HL-60 (cell line): Measurements from ENCODE around the gene NAT9.
A peak's percentile ranks its signal among the peaks of the same experiment; 100 is the strongest.

Experiments used
- DNase-seq, 2 experiments: peaks; one replicate each; pipeline ENCODE4 v3.0.0-alpha.2; 2010 to 2020; ENCODE audit warnings: low read depth in 1 of 2, low spot score in 1 of 2
- H3K27ac ChIP-seq: fragments of 250-450 bp; sonication (Bioruptor Pico); replicated peaks from 2 replicates; pipeline ENCODE4 v1.5.1; 2020; ENCODE audit warnings: mild to moderate bottlenecking, moderate library complexity
- H3K27me3 ChIP-seq: fragments of 250-450 bp; sonication (Bioruptor Pico); 2 replicates; pipeline ENCODE4 v1.5.1; 2021; ENCODE audit warnings: mild to moderate bottlenecking, moderate library complexity; ENCODE audit not compliant: insufficient read depth, poor library complexity, severe bottlenecking
- H3K4me3 ChIP-seq: replicated peaks from 2 replicates; pipeline ENCODE4 v1.5.1; 2011; ENCODE audit warnings: mild to moderate bottlenecking, control low read depth, low read length; ENCODE audit not compliant: insufficient read depth
- CTCF ChIP-seq: IDR thresholded peaks from one replicate; pipeline ENCODE4 v1.5.1; 2011; ENCODE audit warnings: low read length, control low read depth, inconsistent platforms; ENCODE audit not compliant: insufficient read depth
- GABPA ChIP-seq: IDR thresholded peaks from 2 replicates; pipeline ENCODE4 v1.6.1; 2012; ENCODE audit warnings: low read depth
- POLR2AphosphoS5 ChIP-seq: IDR thresholded peaks from 2 replicates; pipeline ENCODE4 v1.6.1; 2012; ENCODE audit warnings: low read depth
- REST ChIP-seq: IDR thresholded peaks from 2 replicates; pipeline ENCODE4 v1.6.1; 2012; ENCODE audit warnings: low read depth; ENCODE audit not compliant: insufficient replicate concordance
- SPI1 ChIP-seq: IDR thresholded peaks from 2 replicates; pipeline ENCODE4 v1.6.1; 2012; ENCODE audit warnings: low read depth, mild to moderate bottlenecking, borderline replicate concordance

The NAT9 gene

GRCh38 chr17:74732042-74732867 is 43.9 kb downstream of the NAT9 start:
- no peak for DNase-seq
- no peak overlapping the region for H3K4me3 ChIP-seq
- TF ChIP-seq CTCF: no peak
- TF ChIP-seq POLR2AphosphoS5: no peak
- TF ChIP-seq GABPA: no peak
- no peak for TF ChIP-seq SPI1
- no peak for TF ChIP-seq REST
- H3K27ac ChIP-seq: no peak overlapping the region
- no peaks in the 10 kb centered on the region for H3K27me3 ChIP-seq

- H3K27ac ChIP-seq: no peak overlapping the region
- no peaks in the 10 kb centered on the region for H3K27me3 ChIP-seq
- DNase-seq: no peak
- TF ChIP-seq POLR2AphosphoS5: no peak
- TF ChIP-seq CTCF: no peak
- no peak for TF ChIP-seq GABPA
- no peak for TF ChIP-seq SPI1
- TF ChIP-seq REST: no peak
- no peak overlapping the region for H3K4me3 ChIP-seq
Observed at GRCh38 chr17:74731347-74731605, 44.9 kb downstream of the NAT9 start.

- no peak overlapping the region for H3K27ac ChIP-seq
- DNase-seq: peak in 1 of 2 experiments; percentile 43
- no peaks in the 10 kb centered on the region for H3K27me3 ChIP-seq
- no peak overlapping the region for H3K4me3 ChIP-seq
- TF ChIP-seq POLR2AphosphoS5: no peak
- no peak for TF ChIP-seq REST
Observed at GRCh38 chr17:74730491-74731346, 45.4 kb downstream of the NAT9 start.
